Activated CD8-positive, alpha-beta memory T cell treated with anti-CD3 and anti-CD28 coated beads for 36 hours (primary cell): ENCODE measurements around the gene HSH2D. TPM values are rescaled to one million over a fixed set of nuclear protein-coding genes. Genes with fewer than 3 reads are reported as not detected.

Source experiments
- CTCF ChIA-PET: fragments of 350-600 bp; sonication (Branson Sonifier 250); formaldehyde crosslinking; loops from one replicate; lab custom pipeline; 2021; ENCODE audit warnings: antibody characterized with exemption; lab: Charles Lee
- POLR2A ChIA-PET: fragments of 350-600 bp; sonication (Branson Sonifier 250); formaldehyde crosslinking; loops from one replicate; lab custom pipeline; 2021; ENCODE audit warnings: antibody characterized with exemption; lab: Charles Lee
- total RNA-seq, 2 experiments: library from RNA; stranded (reverse); gene quantifications; one replicate each; pipeline ENCODE4 v1.2.3, GENCODE V29; 2021

Gene HSH2D
- total RNA-seq, 2 experiments from 2014 or later, result 11.8 to 13.6 TPM

GRCh38 chr19:16139752-16140151, 3.7 kb upstream of the HSH2D start:
- ChIA-PET POLR2A (no interaction called here), CTCF (interaction anchor here (1.0 to 1.2 kb wide), 2 partner anchors 11 to 29 kb away, joined by 3 read pairs; no protein-coding TSS in a partner anchor)

- POLR2A ChIA-PET, result no interaction called here
- CTCF ChIA-PET, result interaction anchor here (1.1 kb wide), 1 partner anchor 63 kb away, joined by 3 read pairs; no protein-coding TSS in a partner anchor
These were observed 2.4 kb upstream of the HSH2D start for GRCh38 chr19:16141043-16141442.

GRCh38 chr19:16142032-16142580, 1.4 kb upstream of the HSH2D start:
- CTCF ChIA-PET, result interaction anchor here (1.1 to 2.3 kb wide), 2 partner anchors 64 to 100 kb away, joined by 3 to 9 read pairs; no protein-coding TSS in a partner anchor

GRCh38 chr19:16144216-16144581, 714 bp downstream of the HSH2D start:
- POLR2A ChIA-PET, result interaction anchor here (0.7 to 2.1 kb wide), 4 partner anchors 10 to 74 kb away, joined by 3 to 7 read pairs (median 4); no protein-coding TSS in a partner anchor
- CTCF ChIA-PET, result interaction anchor here (0.8 to 2.3 kb wide), 9 partner anchors 20 to 102 kb away, joined by 3 to 9 read pairs (median 3); partner anchors contain the start of gene FAM32A

More at GRCh38 chr19:16142032-16142580, 1.4 kb upstream of the HSH2D start:
- POLR2A ChIA-PET, result no interaction called here

- POLR2A ChIA-PET, result no interaction called here
- CTCF ChIA-PET, result no interaction called here
These were observed 2.6 kb downstream of the HSH2D start for GRCh38 chr19:16146112-16146511.

GRCh38 chr19:16148443-16149229, 5.2 kb downstream of the HSH2D start:
- ChIA-PET POLR2A (interaction anchor here (0.6 kb wide), 1 partner anchor 39 kb away, joined by 3 read pairs; no protein-coding TSS in a partner anchor), CTCF (interaction anchor here (1.0 kb wide), 1 partner anchor 34 kb away, joined by 4 read pairs; no protein-coding TSS in a partner anchor)

- CTCF ChIA-PET, result interaction anchor here (0.6 kb wide), 1 partner anchor 34 kb away, joined by 3 read pairs; no protein-coding TSS in a partner anchor
- POLR2A ChIA-PET, result interaction anchor here (2.4 kb wide), 1 partner anchor 10 kb away, joined by 7 read pairs; the partner anchor contains the start of gene HSH2D
These were observed 10.3 kb downstream of the HSH2D start for GRCh38 chr19:16153582-16154336.

- ChIA-PET POLR2A (interaction anchor here (2.4 kb wide), 1 partner anchor 10 kb away, joined by 7 read pairs; the partner anchor contains the start of gene HSH2D), CTCF (interaction anchor here (0.6 kb wide), 1 partner anchor 35 kb away, joined by 3 read pairs; no protein-coding TSS in a partner anchor)
These were observed 11.1 kb downstream of the HSH2D start for GRCh38 chr19:16154557-16154956.

GRCh38 chr19:16155128-16155527, 11.6 kb downstream of the HSH2D start:
- POLR2A ChIA-PET, result interaction anchor here (2.4 kb wide), 1 partner anchor 11 kb away, joined by 7 read pairs; the partner anchor contains the start of gene HSH2D
- CTCF ChIA-PET, result no interaction called here

GRCh38 chr19:16156904-16157303, 13.4 kb downstream of the HSH2D start:
- ChIA-PET CTCF (no interaction called here), POLR2A (no interaction called here)

- ChIA-PET POLR2A (no interaction called here), CTCF (interaction anchor here (1.0 kb wide), 1 partner anchor 95 kb away, joined by 3 read pairs; no protein-coding TSS in a partner anchor)
These were observed 14.1 kb downstream of the HSH2D start for GRCh38 chr19:16157601-16158000.

GRCh38 chr19:16159655-16160054, 16.2 kb downstream of the HSH2D start:
- CTCF ChIA-PET, result interaction anchor here (0.7 kb wide), 3 partner anchors 36 to 1042 kb away, joined by 3 to 4 read pairs (median 3); no protein-coding TSS in a partner anchor

GRCh38 chr19:16160445-16160942, 17.0 kb downstream of the HSH2D start:
- ChIA-PET POLR2A (interaction anchor here (0.7 kb wide), 1 partner anchor 45 kb away, joined by 6 read pairs; no protein-coding TSS in a partner anchor), CTCF (interaction anchor here (0.7 kb wide), 1 partner anchor 340 kb away, joined by 4 read pairs; no protein-coding TSS in a partner anchor)

More at GRCh38 chr19:16159655-16160054, 16.2 kb downstream of the HSH2D start:
- POLR2A ChIA-PET, result interaction anchor here (0.7 kb wide), 2 partner anchors 39 to 89 kb away, joined by 4 to 7 read pairs; no protein-coding TSS in a partner anchor

- ChIA-PET POLR2A (interaction anchor here (0.5 to 0.6 kb wide), 2 partner anchors 16 to 85 kb away, joined by 5 to 8 read pairs; partner anchors contain the start of gene TPM4), CTCF (interaction anchor here (1.4 kb wide), 1 partner anchor 50 kb away, joined by 6 read pairs; no protein-coding TSS in a partner anchor)
These were observed 17.6 kb downstream of the HSH2D start for GRCh38 chr19:16160943-16161560.

GRCh38 chr19:16161840-16162239, 18.4 kb downstream of the HSH2D start:
- ChIA-PET CTCF (interaction anchor here (1.0 to 1.4 kb wide), 3 partner anchors 22 to 51 kb away, joined by 3 to 6 read pairs (median 3); no protein-coding TSS in a partner anchor), POLR2A (interaction anchor here (0.6 to 0.7 kb wide), 2 partner anchors 9 to 86 kb away, joined by 5 to 7 read pairs; partner anchors contain the start of gene TPM4)

GRCh38 chr19:16164222-16164890, 20.9 kb downstream of the HSH2D start:
- ChIA-PET CTCF (interaction anchor here (0.7 to 1.2 kb wide), 2 partner anchors 18 to 20 kb away, joined by 3 read pairs; no protein-coding TSS in a partner anchor), POLR2A (no interaction called here)

- ChIA-PET POLR2A (no interaction called here), CTCF (no interaction called here)
These were observed 22.9 kb downstream of the HSH2D start for GRCh38 chr19:16166417-16166816.
